Measurements from ENCODE around the gene AP1M2.

- TF ChIP-seq CTCF (conservative IDR thresholded peaks at IDR 0.05) = no peak
- TF ChIP-seq ZFX (IDR thresholded peaks at IDR 0.05) = no peak
These were observed 36.8 kb downstream of the AP1M2 start for GRCh38 chr19:10550336-10550735.

Data from C4-2B (cell line).